Activated naive CD4-positive, alpha-beta T cell treated with anti-CD3 and anti-CD28 coated beads for 36 hours (primary cell): ENCODE results near the gene ERBB4. TPM values are rescaled to one million over a fixed set of nuclear protein-coding genes. Genes with fewer than 3 reads are reported as not detected.

ENCODE experiments used
- CTCF ChIA-PET: fragments of 350-600 bp; sonication (Branson Sonifier 250); formaldehyde crosslinking; loops from one replicate; lab custom pipeline; 2021; ENCODE audit warnings: antibody characterized with exemption; lab: Charles Lee
- DNase-seq: peaks from one replicate; pipeline ENCODE4 v3.0.0-alpha.2; 2020
- H3K27ac Mint-ChIP-seq: one replicate; pipeline ENCODE4 v1.8.0; 2021; ENCODE audit warnings: mild to moderate bottlenecking, mixed read lengths
- H3K27me3 Mint-ChIP-seq: one replicate; pipeline ENCODE4 v1.8.0; 2021; ENCODE audit warnings: low read depth, mixed read lengths
- H3K36me3 Mint-ChIP-seq: one replicate; pipeline ENCODE4 v1.8.0; 2021; ENCODE audit warnings: low read depth, mixed read lengths
- H3K4me1 Mint-ChIP-seq: one replicate; pipeline ENCODE4 v1.8.0; 2021; ENCODE audit warnings: low read depth, mixed read lengths
- H3K4me3 Mint-ChIP-seq: one replicate; pipeline ENCODE4 v1.8.0; 2021; ENCODE audit warnings: mild to moderate bottlenecking, moderate library complexity, mixed read lengths
- H3K9me3 Mint-ChIP-seq: one replicate; pipeline ENCODE4 v1.8.0; 2021; ENCODE audit warnings: mixed read lengths
- intact Hi-C: fragments of 100-400 bp; cut with micrococcal nuclease; formaldehyde crosslinking; loops from one replicate; pipeline ENCODE4 v1.15.1; 2023
- total RNA-seq, 2 experiments: library from RNA; stranded (reverse); gene quantifications; one replicate each; pipeline ENCODE4 v1.2.3, GENCODE V29; 2021

Gene ERBB4
- total RNA-seq, 2 experiments from 2014 or later = not detected

- H3K27me3 Mint-ChIP-seq = no peaks in the 10 kb centered on the region
- no peaks in the 10 kb centered on the region for H3K36me3 Mint-ChIP-seq
- peaks cover 2% of the 10 kb centered on the region for H3K9me3 Mint-ChIP-seq
- no peak for DNase-seq
- no peak overlapping the region for H3K4me3 Mint-ChIP-seq
- no peaks in the 10 kb centered on the region for H3K4me1 Mint-ChIP-seq
- intact Hi-C loops = no loop called here
- CTCF ChIA-PET = no interaction called here
- H3K27ac Mint-ChIP-seq = no peak overlapping the region
These were observed 171.2 kb downstream of the ERBB4 start for GRCh38 chr2:212367431-212367830.

- no peaks in the 10 kb centered on the region for H3K36me3 Mint-ChIP-seq
- no peak for DNase-seq
- intact Hi-C loops = no loop called here
- no peaks in the 10 kb centered on the region for H3K4me1 Mint-ChIP-seq
- peaks cover 2% of the 10 kb centered on the region for H3K9me3 Mint-ChIP-seq
- no peaks in the 10 kb centered on the region for H3K27me3 Mint-ChIP-seq
- CTCF ChIA-PET = no interaction called here
- H3K4me3 Mint-ChIP-seq = no peak overlapping the region
- no peak overlapping the region for H3K27ac Mint-ChIP-seq
These were observed 174.3 kb downstream of the ERBB4 start for GRCh38 chr2:212364112-212364985.

- intact Hi-C loops = no loop called here
- Mint-ChIP-seq H3K27ac (no peak overlapping the region), H3K4me1 (no peaks in the 10 kb centered on the region), H3K27me3 (no peaks in the 10 kb centered on the region), H3K36me3 (no peaks in the 10 kb centered on the region), H3K4me3 (no peak overlapping the region), H3K9me3 (peaks cover 1% of the 10 kb centered on the region)
- CTCF ChIA-PET = no interaction called here
- DNase-seq = no peak
These were observed 177.3 kb downstream of the ERBB4 start for GRCh38 chr2:212361174-212361756.

GRCh38 chr2:212360068-212360460 is 178.5 kb downstream of the ERBB4 start:
- no peak for DNase-seq
- H3K4me1 Mint-ChIP-seq = no peaks in the 10 kb centered on the region
- H3K9me3 Mint-ChIP-seq = peaks cover 1% of the 10 kb centered on the region
- no peak overlapping the region for H3K27ac Mint-ChIP-seq
- intact Hi-C loops = no loop called here
- no peaks in the 10 kb centered on the region for H3K27me3 Mint-ChIP-seq
- CTCF ChIA-PET = interaction anchor here (0.7 kb wide), 1 partner anchor 9 kb away, joined by 3 read pairs; no protein-coding TSS in a partner anchor
- no peaks in the 10 kb centered on the region for H3K36me3 Mint-ChIP-seq
- H3K4me3 Mint-ChIP-seq = no peak overlapping the region

- Mint-ChIP-seq H3K27me3 (no peaks in the 10 kb centered on the region), H3K36me3 (no peaks in the 10 kb centered on the region), H3K4me3 (no peak overlapping the region), H3K27ac (no peak overlapping the region), H3K4me1 (no peaks in the 10 kb centered on the region), H3K9me3 (peaks cover 1% of the 10 kb centered on the region)
- DNase-seq = no peak
- CTCF ChIA-PET = interaction anchor here (0.7 kb wide), 1 partner anchor 8 kb away, joined by 3 read pairs; no protein-coding TSS in a partner anchor
- intact Hi-C loops = no loop called here
These were observed 179.1 kb downstream of the ERBB4 start for GRCh38 chr2:212359425-212360067.

GRCh38 chr2:212357606-212358005 is 181.0 kb downstream of the ERBB4 start:
- CTCF ChIA-PET = no interaction called here
- intact Hi-C loops = no loop called here

GRCh38 chr2:212354382-212354781 is 184.2 kb downstream of the ERBB4 start:
- no peaks in the 10 kb centered on the region for H3K36me3 Mint-ChIP-seq
- CTCF ChIA-PET = no interaction called here

More at GRCh38 chr2:212357606-212358005, 181.0 kb downstream of the ERBB4 start:
- H3K4me3 Mint-ChIP-seq = no peak overlapping the region
- H3K4me1 Mint-ChIP-seq = no peaks in the 10 kb centered on the region
- no peak overlapping the region for H3K27ac Mint-ChIP-seq
- no peaks in the 10 kb centered on the region for H3K36me3 Mint-ChIP-seq
- H3K9me3 Mint-ChIP-seq = peaks cover 1% of the 10 kb centered on the region
- H3K27me3 Mint-ChIP-seq = no peaks in the 10 kb centered on the region
- no peak for DNase-seq

GRCh38 chr2:212348501-212348900 is 190.1 kb downstream of the ERBB4 start:
- Mint-ChIP-seq H3K4me3 (no peak overlapping the region), H3K9me3 (no peaks in the 10 kb centered on the region), H3K27me3 (no peaks in the 10 kb centered on the region), H3K27ac (no peak overlapping the region), H3K36me3 (no peaks in the 10 kb centered on the region), H3K4me1 (no peaks in the 10 kb centered on the region)
- DNase-seq = no peak
- CTCF ChIA-PET = no interaction called here
- intact Hi-C loops = no loop called here

More at GRCh38 chr2:212354382-212354781, 184.2 kb downstream of the ERBB4 start:
- H3K27ac Mint-ChIP-seq = no peak overlapping the region
- no peaks in the 10 kb centered on the region for H3K27me3 Mint-ChIP-seq
- no peaks in the 10 kb centered on the region for H3K4me1 Mint-ChIP-seq
- H3K9me3 Mint-ChIP-seq = peaks cover 1% of the 10 kb centered on the region
- no peak overlapping the region for H3K4me3 Mint-ChIP-seq
- intact Hi-C loops = no loop called here
- no peak for DNase-seq

- Mint-ChIP-seq H3K4me1 (no peaks in the 10 kb centered on the region), H3K36me3 (no peaks in the 10 kb centered on the region), H3K9me3 (peaks cover 3% of the 10 kb centered on the region), H3K4me3 (no peak overlapping the region), H3K27me3 (no peaks in the 10 kb centered on the region), H3K27ac (no peak overlapping the region)
- intact Hi-C loops = no loop called here
- CTCF ChIA-PET = no interaction called here
- DNase-seq = no peak
These were observed 191.7 kb downstream of the ERBB4 start for GRCh38 chr2:212346865-212347264.

GRCh38 chr2:212345966-212346365 is 192.6 kb downstream of the ERBB4 start:
- Mint-ChIP-seq H3K4me1 (no peaks in the 10 kb centered on the region), H3K4me3 (no peak overlapping the region), H3K27me3 (no peaks in the 10 kb centered on the region), H3K27ac (no peak overlapping the region), H3K36me3 (no peaks in the 10 kb centered on the region), H3K9me3 (peaks cover 3% of the 10 kb centered on the region)
- no peak for DNase-seq
- intact Hi-C loops = no loop called here
- CTCF ChIA-PET = no interaction called here

GRCh38 chr2:212344131-212344530 is 194.5 kb downstream of the ERBB4 start:
- H3K27me3 Mint-ChIP-seq = no peaks in the 10 kb centered on the region
- no peak for DNase-seq
- no peak overlapping the region for H3K4me3 Mint-ChIP-seq
- intact Hi-C loops = no loop called here
- CTCF ChIA-PET = interaction anchor here (0.6 kb wide), 1 partner anchor 434 kb away, joined by 3 read pairs; no protein-coding TSS in a partner anchor
- no peaks in the 10 kb centered on the region for H3K4me1 Mint-ChIP-seq
- H3K27ac Mint-ChIP-seq = no peak overlapping the region
- H3K9me3 Mint-ChIP-seq = peaks cover 3% of the 10 kb centered on the region
- no peaks in the 10 kb centered on the region for H3K36me3 Mint-ChIP-seq

GRCh38 chr2:212343167-212343566 is 195.4 kb downstream of the ERBB4 start:
- Mint-ChIP-seq H3K27ac (no peak overlapping the region), H3K36me3 (no peaks in the 10 kb centered on the region), H3K9me3 (peaks cover 3% of the 10 kb centered on the region), H3K4me3 (no peak overlapping the region), H3K4me1 (no peaks in the 10 kb centered on the region), H3K27me3 (no peaks in the 10 kb centered on the region)
- CTCF ChIA-PET = no interaction called here
- intact Hi-C loops = no loop called here
- no peak for DNase-seq
